Dermis blood vessel endothelial cell (primary cell): ENCODE results near the gene SHISA2. TPM values are rescaled to one million over a fixed set of nuclear protein-coding genes. Genes with fewer than 3 reads are reported as not detected.
A peak's percentile ranks its signal among the peaks of the same experiment; 100 is the strongest.

Experiments
- DNase-seq: peaks from one replicate; pipeline ENCODE4 v3.0.0; 2010
- total RNA-seq: library from RNA; depleted of rRNA; stranded (reverse); fragments of >200 nt; gene quantifications from 2 replicates; pipeline ENCODE4 v1.2.3, GENCODE V29; 2014

SHISA2 gene
- total RNA-seq, 1 donor from 2014 or later = 1.7 TPM

GRCh38 chr13:26047040-26047439, 4.8 kb downstream of the SHISA2 start:
- no peak for DNase-seq

DNA sequence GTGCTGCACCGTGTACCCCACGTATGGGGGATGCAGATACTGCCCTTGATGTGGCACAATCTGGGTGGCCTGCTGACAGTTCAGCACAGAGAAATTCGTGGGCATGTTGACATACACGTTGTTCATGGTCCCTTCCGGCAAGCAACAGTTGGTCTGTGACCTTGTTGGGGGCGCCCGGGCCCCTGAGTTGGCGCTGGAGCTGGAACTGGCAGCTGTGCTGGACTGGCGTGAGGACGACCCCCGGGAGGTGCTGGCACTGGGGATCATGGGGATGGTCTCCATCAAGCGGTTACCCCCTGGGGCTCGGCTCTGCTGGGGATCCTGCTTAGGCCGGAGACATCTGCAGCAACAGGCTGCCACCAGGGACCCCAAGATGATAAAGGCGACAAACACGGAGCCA, 5.2 kb downstream of the SHISA2 start:
- DNase-seq = no peak

DNA sequence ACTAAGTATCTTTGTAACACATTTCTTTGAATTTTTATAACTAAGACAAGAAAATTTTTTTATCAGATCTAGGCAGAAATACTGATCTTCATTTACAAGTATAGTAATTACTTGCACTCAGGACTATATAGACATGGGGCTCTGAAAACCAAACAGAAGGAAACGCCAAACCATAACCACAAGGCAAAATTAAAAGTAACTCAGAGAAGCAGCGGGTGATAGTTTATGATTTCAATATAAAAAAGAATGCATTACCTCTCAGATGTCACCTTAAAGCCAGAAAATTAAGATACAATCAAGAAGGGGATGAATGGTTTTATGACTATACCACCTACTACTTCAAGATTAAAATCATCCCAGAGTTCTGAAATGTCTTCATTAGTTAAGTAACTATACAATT, 6.7 kb downstream of the SHISA2 start:
- DNase-seq = no peak

DNA sequence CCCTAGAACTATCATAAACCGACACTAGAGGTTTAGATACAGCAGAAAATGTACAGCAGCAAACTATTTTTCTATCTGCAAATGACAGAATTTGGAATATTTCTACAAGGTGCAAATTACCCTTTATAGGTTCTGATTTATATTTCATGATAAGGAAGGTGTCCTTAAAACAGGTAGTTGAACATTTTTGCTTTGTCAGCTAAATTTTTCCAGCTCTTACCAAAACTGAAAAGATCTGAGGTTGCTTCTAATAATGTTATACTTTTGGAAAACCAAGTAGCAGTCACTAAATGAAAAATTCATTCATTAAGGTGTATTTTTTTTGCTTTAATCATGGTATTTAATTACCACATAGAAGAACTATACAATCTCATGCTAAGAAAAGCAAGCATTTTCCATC, 9.0 kb downstream of the SHISA2 start:
- DNase-seq = no peak

DNA sequence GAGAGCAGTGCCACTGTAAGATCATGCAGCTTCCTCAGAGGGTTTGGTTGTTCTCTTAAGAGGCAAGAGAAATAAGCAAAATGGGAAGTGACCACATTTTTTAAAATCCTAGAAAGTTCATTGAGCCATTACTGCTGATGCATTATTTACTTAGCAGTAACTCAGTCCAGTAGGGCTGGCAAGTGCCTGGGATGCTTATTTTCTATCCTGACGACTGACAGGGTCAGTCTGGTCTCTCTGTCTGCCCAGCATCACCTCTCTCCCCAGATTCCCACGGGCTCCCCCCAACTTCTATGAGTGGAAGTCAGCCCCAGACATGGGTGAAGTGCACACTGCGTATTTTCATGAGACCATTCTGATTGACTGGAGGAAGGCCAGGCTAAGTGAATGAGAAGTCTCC, 10.4 kb downstream of the SHISA2 start:
- DNase-seq = no peak

GRCh38 chr13:26038931-26039475, 12.8 kb downstream of the SHISA2 start:
- no peak for DNase-seq

- DNase-seq = peak; percentile 56
These were observed 14.5 kb downstream of the SHISA2 start for GRCh38 chr13:26037302-26037701.

GRCh38 chr13:26036383-26036782, 15.4 kb downstream of the SHISA2 start:
- no peak for DNase-seq

GRCh38 chr13:26034018-26034417, 17.8 kb downstream of the SHISA2 start:
- DNase-seq = no peak

- DNase-seq = no peak
These were observed 21.5 kb downstream of the SHISA2 start for GRCh38 chr13:26030331-26030730.

- DNase-seq = no peak
These were observed 22.2 kb downstream of the SHISA2 start for GRCh38 chr13:26029581-26030136.

- DNase-seq = no peak
These were observed 25.6 kb downstream of the SHISA2 start for GRCh38 chr13:26026211-26026610.

GRCh38 chr13:26025771-26026170, 26.0 kb downstream of the SHISA2 start:
- no peak for DNase-seq

GRCh38 chr13:26025196-26025595, 26.6 kb downstream of the SHISA2 start:
- no peak for DNase-seq

- no peak for DNase-seq
These were observed 27.3 kb downstream of the SHISA2 start for GRCh38 chr13:26024558-26024957.

DNA sequence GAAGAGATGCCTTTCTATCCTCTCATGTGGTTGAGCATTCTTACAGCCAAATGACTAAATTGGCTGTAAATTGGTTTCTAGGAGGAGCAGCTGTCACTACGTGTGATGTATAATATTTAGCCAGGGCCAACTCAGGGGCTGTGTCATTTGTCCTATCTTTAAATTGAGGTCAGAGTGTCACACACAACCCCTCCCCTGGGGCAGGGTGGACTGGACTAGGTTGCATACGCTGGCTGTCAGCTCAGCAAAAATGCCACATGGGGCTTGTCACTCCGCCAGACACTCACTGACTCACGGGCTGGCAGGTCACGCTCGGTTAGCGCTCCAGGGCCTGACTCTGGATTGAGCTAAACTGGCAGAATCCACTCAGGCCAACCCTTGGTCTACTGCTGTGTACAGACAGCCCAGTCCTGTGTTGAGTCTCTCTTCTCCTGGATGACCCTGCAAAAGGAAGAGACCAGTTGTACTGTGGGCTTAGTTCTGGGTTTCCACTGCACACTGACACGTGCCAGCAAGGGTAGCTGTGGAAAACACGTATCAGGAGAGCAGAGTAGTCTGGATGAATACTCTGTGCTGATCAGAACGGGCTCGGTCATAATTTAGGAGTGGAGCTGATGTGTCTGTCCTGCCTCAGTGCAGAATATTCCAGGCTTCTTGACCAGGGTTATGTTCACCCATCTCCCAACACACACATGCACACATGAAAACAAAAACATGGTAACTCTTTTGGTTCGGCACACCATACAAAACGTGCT, 29.1 kb downstream of the SHISA2 start:
- DNase-seq = peak; percentile 57

GRCh38 chr13:26021956-26022355, 29.9 kb downstream of the SHISA2 start:
- DNase-seq = no peak

DNA sequence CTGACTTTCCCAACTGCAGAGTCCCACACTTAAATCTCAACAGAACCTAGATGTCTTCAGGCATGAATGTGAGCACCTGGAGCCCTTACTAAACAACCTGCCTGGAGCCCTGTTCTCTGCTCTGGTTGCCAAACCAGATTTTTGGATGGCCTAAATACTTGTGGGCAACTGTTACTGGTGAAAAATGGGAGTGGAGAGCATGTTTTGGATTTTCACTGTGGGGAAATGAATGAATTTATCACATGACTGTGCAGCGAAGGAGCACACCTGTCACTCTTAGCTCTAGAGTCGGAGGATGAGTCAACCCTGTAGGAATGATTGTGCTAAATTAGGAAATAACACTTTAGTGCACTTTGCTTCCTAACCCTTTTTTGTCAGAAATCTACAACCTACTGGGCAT, 30.3 kb downstream of the SHISA2 start:
- no peak for DNase-seq

DNA sequence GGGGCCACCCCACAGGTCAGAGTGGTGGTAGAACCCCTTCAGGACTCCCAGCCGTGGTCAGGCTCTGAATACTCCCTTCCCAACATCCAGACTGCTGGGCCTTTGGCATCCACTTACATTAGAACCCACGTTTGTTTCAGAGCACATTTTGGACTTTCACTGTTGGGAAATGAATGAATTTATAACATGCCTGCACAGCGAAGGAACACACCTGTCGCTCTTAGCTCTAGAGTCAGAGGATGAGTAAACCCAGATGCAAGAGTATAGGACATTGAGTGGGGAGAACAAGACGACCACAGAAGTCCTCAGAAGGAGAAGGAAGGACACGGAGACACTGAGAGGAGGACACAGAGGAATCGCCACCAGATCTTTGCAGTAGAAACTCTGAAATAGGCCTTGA, 30.9 kb downstream of the SHISA2 start:
- no peak for DNase-seq

DNA sequence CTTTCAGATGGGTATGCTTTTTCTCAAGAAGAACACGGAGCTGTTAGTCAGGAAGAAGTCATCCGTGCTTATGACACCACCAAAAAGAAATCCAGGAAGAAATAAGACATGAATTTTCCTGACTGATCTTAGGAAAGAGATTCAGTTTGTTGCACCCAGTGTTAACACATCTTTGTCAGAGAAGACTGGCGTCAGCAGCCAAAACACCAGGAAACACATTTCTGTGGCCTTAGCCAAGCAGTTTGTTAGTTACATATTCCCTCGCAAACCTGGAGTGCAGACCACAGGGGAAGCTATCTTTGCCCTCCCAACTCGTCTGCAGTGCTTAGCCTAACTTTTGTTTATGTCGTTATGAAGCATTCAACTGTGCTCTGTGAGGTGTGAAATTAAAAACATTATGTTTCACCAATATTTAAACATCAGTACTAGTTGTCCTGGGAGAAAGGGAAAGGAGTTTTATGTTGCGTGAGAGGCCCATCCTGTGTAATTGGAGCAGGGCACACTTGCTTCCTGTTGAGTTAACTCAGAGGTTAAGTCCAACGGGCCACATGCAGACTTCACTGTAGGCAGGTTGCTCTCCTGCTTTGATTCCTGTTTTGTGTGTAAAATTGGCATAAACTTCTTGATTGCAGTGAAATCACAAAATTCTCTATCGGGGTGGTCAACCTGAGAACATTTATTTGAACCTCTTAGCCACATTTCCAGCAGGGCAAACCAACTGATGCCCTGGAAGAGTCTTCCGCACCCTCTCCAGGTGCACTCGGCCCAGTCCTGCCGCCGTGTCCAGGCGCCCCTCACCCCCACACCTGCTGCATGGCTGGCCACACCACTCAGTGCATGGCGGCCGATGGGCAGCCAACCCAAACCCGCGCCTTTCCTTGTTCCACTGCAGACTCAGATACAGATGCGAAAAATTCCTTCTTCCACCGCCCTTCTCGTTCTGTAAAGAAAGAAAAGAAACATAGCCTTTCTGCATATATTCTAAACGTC, 31.6 kb downstream of the SHISA2 start:
- peak; percentile 78 for DNase-seq

- peak; percentile 4 for DNase-seq
These were observed 32.6 kb downstream of the SHISA2 start for GRCh38 chr13:26019251-26019650.

GRCh38 chr13:26017932-26018665, 33.7 kb downstream of the SHISA2 start:
- DNase-seq = peak; percentile 55
